Calu3 (cell line): ENCODE data around the gene RAPGEF5. TPM values are rescaled to one million over a fixed set of nuclear protein-coding genes. Genes with fewer than 3 reads are reported as not detected.

Source experiments
- BruUV-seq: library from RNA; stranded (reverse); fragments of 400-500 nt; replicated peaks from 2 replicates; lab custom pipeline; 2021; lab: Mats Ljungman, UMichigan
- CTCF ChIA-PET: fragments of 300-600 bp; sonication (Branson Sonifier 250); formaldehyde crosslinking; loops from one replicate; lab custom pipeline; 2022; ENCODE audit warnings: antibody characterized with exemption; lab: Charles Lee
- DNase-seq: peaks from one replicate; pipeline ENCODE4 v3.0.0; 2022
- H3K27ac Mint-ChIP-seq: one replicate; pipeline ENCODE4 v1.8.0; 2022; ENCODE audit warnings: mixed read lengths; ENCODE audit not compliant: unreplicated experiment
- H3K27me3 Mint-ChIP-seq: one replicate; pipeline ENCODE4 v1.8.0; 2022; ENCODE audit warnings: mixed read lengths; ENCODE audit not compliant: unreplicated experiment
- H3K36me3 Mint-ChIP-seq: one replicate; pipeline ENCODE4 v1.8.0; 2022; ENCODE audit warnings: mild to moderate bottlenecking, moderate library complexity, mixed read lengths; ENCODE audit not compliant: insufficient read depth, unreplicated experiment
- H3K4me1 Mint-ChIP-seq: one replicate; pipeline ENCODE4 v1.8.0; 2022; ENCODE audit warnings: mild to moderate bottlenecking, low read depth, mixed read lengths; ENCODE audit not compliant: unreplicated experiment
- H3K4me3 Mint-ChIP-seq: one replicate; pipeline ENCODE4 v1.8.0; 2022; ENCODE audit warnings: mild to moderate bottlenecking, low read depth, moderate library complexity, mixed read lengths; ENCODE audit not compliant: unreplicated experiment
- H3K9me3 Mint-ChIP-seq: one replicate; pipeline ENCODE4 v1.8.0; 2022; ENCODE audit warnings: low read depth, mixed read lengths; ENCODE audit not compliant: unreplicated experiment
- CTCF ChIP-seq: fragments of 200-600 bp; IDR thresholded peaks from one replicate; pipeline ENCODE4 v1.8.0; 2022; ENCODE audit warnings: antibody characterized with exemption; ENCODE audit not compliant: unreplicated experiment
- intact Hi-C: fragments of 100-400 bp; cut with micrococcal nuclease; formaldehyde crosslinking; loops from one replicate; pipeline ENCODE4 v1.10.0; 2022; ENCODE audit not compliant: unreplicated experiment
- total RNA-seq: library from RNA; stranded (reverse); gene quantifications from 2 replicates; pipeline ENCODE4 v1.2.3, GENCODE V29; 2022

Gene RAPGEF5
- total RNA-seq, 1 experiment from 2014 or later: 108 TPM

- CTCF ChIA-PET: interaction anchor here (1.2 kb wide), 1 partner anchor 103 kb away, joined by 4 read pairs; no protein-coding TSS in a partner anchor
- DNase-seq: no peak
- no peak for TF ChIP-seq CTCF
- Mint-ChIP-seq H3K27ac (peak overlapping the region; percentile 5), H3K36me3 (no peaks in the 10 kb centered on the region), H3K4me3 (no peak overlapping the region), H3K27me3 (no peaks in the 10 kb centered on the region), H3K4me1 (peaks cover 17% of the 10 kb centered on the region), H3K9me3 (no peaks in the 10 kb centered on the region)
- no TSS peak for BruUV-seq
- intact Hi-C loops: no loop called here
Observed at GRCh38 chr7:22231141-22231540, 125.8 kb downstream of the RAPGEF5 start.

GRCh38 chr7:22230238-22230637, 126.7 kb downstream of the RAPGEF5 start:
- Mint-ChIP-seq H3K27ac (no peak overlapping the region), H3K36me3 (no peaks in the 10 kb centered on the region), H3K4me1 (peaks cover 17% of the 10 kb centered on the region), H3K4me3 (no peak overlapping the region), H3K27me3 (no peaks in the 10 kb centered on the region), H3K9me3 (no peaks in the 10 kb centered on the region)
- no TSS peak for BruUV-seq
- CTCF ChIA-PET: no interaction called here
- intact Hi-C loops: no loop called here
- no peak for TF ChIP-seq CTCF
- no peak for DNase-seq

GRCh38 chr7:22229148-22229547, 127.8 kb downstream of the RAPGEF5 start:
- intact Hi-C loops: no loop called here
- Mint-ChIP-seq H3K36me3 (no peaks in the 10 kb centered on the region), H3K4me3 (no peak overlapping the region), H3K27ac (no peak overlapping the region), H3K27me3 (no peaks in the 10 kb centered on the region), H3K4me1 (peaks cover 17% of the 10 kb centered on the region), H3K9me3 (no peaks in the 10 kb centered on the region)
- no peak for DNase-seq
- CTCF ChIA-PET: no interaction called here
- TF ChIP-seq CTCF: no peak
- BruUV-seq: TSS peak; percentile 13

- Mint-ChIP-seq H3K4me3 (no peak overlapping the region), H3K9me3 (peaks cover 2% of the 10 kb centered on the region), H3K27ac (no peak overlapping the region), H3K36me3 (peaks cover 16% of the 10 kb centered on the region), H3K27me3 (no peaks in the 10 kb centered on the region), H3K4me1 (peaks cover 8% of the 10 kb centered on the region)
- CTCF ChIA-PET: no interaction called here
- DNase-seq: no peak
- no TSS peak for BruUV-seq
- intact Hi-C loops: no loop called here
- TF ChIP-seq CTCF: no peak
Observed at GRCh38 chr7:22223807-22224206, 133.1 kb downstream of the RAPGEF5 start.
